HepG2 (cell line): ENCODE measurements around the gene DCDC2C. TPM values are rescaled to one million over a fixed set of nuclear protein-coding genes. Genes with fewer than 3 reads are reported as not detected.

Source experiments
- ATAC-seq: fragments of 200-7000 bp; cut with Tn5 transposase; 3 replicates; pipeline ENCODE4 v1.9.1; 2020; ENCODE audit warnings: mild to moderate bottlenecking, moderate library complexity
- BruUV-seq: library from RNA; stranded (reverse); fragments of 400-500 nt; replicated peaks from 2 replicates; lab custom pipeline; 2021; lab: Mats Ljungman, UMichigan
- CTCF ChIA-PET: fragments of 300-600 bp; formaldehyde crosslinking; extraction: SDS; loops from one replicate; lab custom pipeline; 2021; ENCODE audit warnings: low total read pairs, inconsistent platforms, low intra/inter-chr PET ratio; lab: Yijun Ruan, JAX
- POLR2A ChIA-PET: fragments of 350-600 bp; sonication (Branson Sonifier 250); formaldehyde crosslinking; loops from one replicate; lab custom pipeline; 2020; ENCODE audit warnings: antibody characterized with exemption, inconsistent platforms; lab: Yijun Ruan, JAX
- DNase-seq: peaks from one replicate; pipeline ENCODE4 v3.0.0-alpha.2; 2015; ENCODE audit warnings: low spot score
- FAIRE-seq: peaks from 3 replicates; lab custom pipeline; 2011; peaks lifted over from hg19 to GRCh38; lab: Jason Lieb, UNC
- H2AFZ ChIP-seq: one replicate; pipeline ENCODE4 v1.6.1; 2011; ENCODE audit warnings: low read length, inconsistent platforms
- H3K27ac ChIP-seq: fragments of 300-600 bp; 3 replicates; pipeline ENCODE4 v1.8.0; 2011; ENCODE audit warnings: mixed run types, mild to moderate bottlenecking, mixed read lengths, low read length, inconsistent platforms; ENCODE audit not compliant: insufficient read depth; ENCODE audit errors: extremely low read length
- H3K27me3 ChIP-seq, 2 experiments: fragments of 200-600 bp in 1 of 2; 2 replicates in 1 of 2; 3 replicates in 1 of 2; pipeline versions ENCODE4 v1.6.0 to v1.8.0; 2011; ENCODE audit warnings: low read length in 2 of 2, mild to moderate bottlenecking in 2 of 2, moderate library complexity in 2 of 2, inconsistent platforms in 1 of 2; ENCODE audit not compliant: insufficient read depth in 2 of 2, control insufficient read depth in 1 of 2
- H3K36me3 ChIP-seq, 2 experiments: fragments of 200-600 bp in 1 of 2; replicated peaks in 1 of 2; 2 replicates in 1 of 2; 3 replicates in 1 of 2; pipeline versions ENCODE4 v1.5.1 to v1.8.0; 2011; ENCODE audit warnings: low read length in 2 of 2, inconsistent platforms in 1 of 2; ENCODE audit not compliant: insufficient read depth in 2 of 2, control insufficient read depth in 1 of 2
- H3K4me1 ChIP-seq: 2 replicates; pipeline ENCODE4 v1.5.1; 2012; ENCODE audit warnings: low read length, inconsistent platforms; ENCODE audit not compliant: insufficient read depth
- H3K4me2 ChIP-seq: 2 replicates; pipeline ENCODE4 v1.6.0; 2011; ENCODE audit warnings: low read depth, low read length, inconsistent platforms
- H3K4me3 ChIP-seq, 3 experiments: fragments of 200-600 bp in 1 of 3; sonication (generic), shearing (Covaris generic) in 1 of 3; replicated peaks in 1 of 3; 2 replicates each; pipeline ENCODE4 v1.5.1; 2011 to 2016; ENCODE audit warnings: low read length in 3 of 3, inconsistent platforms in 2 of 3, low read depth in 2 of 3, mild to moderate bottlenecking in 2 of 3, control low read depth in 1 of 3, mixed read lengths in 1 of 3; ENCODE audit not compliant: insufficient read depth in 1 of 3
- H3K79me2 ChIP-seq: one replicate; pipeline ENCODE4 v1.6.1; 2011; ENCODE audit warnings: low read length, inconsistent platforms; ENCODE audit not compliant: insufficient read depth
- H3K9ac ChIP-seq: 2 replicates; pipeline ENCODE4 v1.6.0; 2011; ENCODE audit warnings: mild to moderate bottlenecking, low read depth, low read length, inconsistent platforms; ENCODE audit not compliant: insufficient read depth
- H3K9me3 ChIP-seq: 2 replicates; pipeline ENCODE4 v1.5.1; 2012; ENCODE audit warnings: mild to moderate bottlenecking, low read length
- H4K20me1 ChIP-seq: 2 replicates; pipeline ENCODE4 v1.6.0; 2011; ENCODE audit warnings: inconsistent platforms, mild to moderate bottlenecking, low read length, moderate library complexity; ENCODE audit not compliant: insufficient read depth
- FOXP1 ChIP-seq, 2 experiments: fragments of 450-650 bp in 1 of 2; IDR thresholded peaks; 2 replicates each; pipeline ENCODE4 v1.6.1; 2017 to 2018; ENCODE audit warnings: antibody characterized with exemption in 1 of 2
- GTF3A ChIP-seq: sonication (generic); formaldehyde crosslinking; conservative IDR thresholded peaks from 2 replicates; pipeline ENCODE4 v1.4.0; 2020; ENCODE audit warnings: mild to moderate bottlenecking, missing genetic modification reagents
- HIVEP1 ChIP-seq: sonication (generic); formaldehyde crosslinking; IDR thresholded peaks from 2 replicates; pipeline ENCODE4 v1.4.0; 2020; ENCODE audit warnings: mild to moderate bottlenecking, missing genetic modification reagents
- KAT2B ChIP-seq: fragments of 150-350 bp; IDR thresholded peaks from 2 replicates; pipeline ENCODE4 v1.6.1; 2014; ENCODE audit warnings: low read depth, low read length, borderline replicate concordance
- KDM4B ChIP-seq: sonication (generic); formaldehyde crosslinking; IDR thresholded peaks from 2 replicates; pipeline ENCODE4 v1.4.0; 2020; ENCODE audit warnings: missing genetic modification reagents
- NKX3-1 ChIP-seq: sonication (generic); formaldehyde crosslinking; IDR thresholded peaks from 2 replicates; pipeline ENCODE4 v1.5.0; 2020; ENCODE audit warnings: missing genetic modification reagents
- NR1H2 ChIP-seq: sonication (generic); formaldehyde crosslinking; IDR thresholded peaks from 2 replicates; pipeline ENCODE4 v1.8.1; 2022; ENCODE audit warnings: low read depth, missing genetic modification reagents, borderline replicate concordance
- NR2C2 ChIP-seq: sonication (generic); formaldehyde crosslinking; IDR thresholded peaks from 2 replicates; pipeline ENCODE4 v1.4.0; 2020; ENCODE audit warnings: missing genetic modification reagents, mild to moderate bottlenecking, moderate library complexity, borderline replicate concordance
- NR2F2 ChIP-seq: IDR thresholded peaks from 2 replicates; pipeline ENCODE4 v1.6.1; 2012; ENCODE audit warnings: low read depth, inconsistent platforms, borderline replicate concordance
- PRMT3 ChIP-seq: sonication (generic); formaldehyde crosslinking; IDR thresholded peaks from 2 replicates; pipeline ENCODE4 v1.8.1; 2022; ENCODE audit warnings: low read depth, mild to moderate bottlenecking, moderate library complexity, missing genetic modification reagents, borderline replicate concordance
- RXRB ChIP-seq: IDR thresholded peaks from 2 replicates; pipeline ENCODE4 v1.6.1; 2016; ENCODE audit warnings: borderline replicate concordance, missing genetic modification reagents, missing compliant biosample characterization
- ZNF75D ChIP-seq: sonication (generic); formaldehyde crosslinking; IDR thresholded peaks from 2 replicates; pipeline ENCODE4 v1.8.1; 2023; ENCODE audit warnings: missing genetic modification reagents, mild to moderate bottlenecking, borderline replicate concordance
- ZNF780A ChIP-seq: sonication (generic); formaldehyde crosslinking; IDR thresholded peaks from 2 replicates; pipeline ENCODE4 v1.8.0; 2022; ENCODE audit warnings: mild to moderate bottlenecking, missing genetic modification reagents, moderate library complexity
- ZNF788 ChIP-seq: sonication (generic); formaldehyde crosslinking; IDR thresholded peaks from 2 replicates; pipeline ENCODE4 v1.5.0; 2020; ENCODE audit warnings: mild to moderate bottlenecking, missing genetic modification reagents, borderline replicate concordance
- ZSCAN20 ChIP-seq: sonication (generic); formaldehyde crosslinking; IDR thresholded peaks from 2 replicates; pipeline ENCODE4 v1.4.0; 2020; ENCODE audit warnings: missing genetic modification reagents, mild to moderate bottlenecking, borderline replicate concordance
- WGBS: methylation state at CpG from one replicate; pipeline ENCODE4 v1.1.6; 2017; ENCODE audit warnings: low lambda C conversion rate; 5-methylcytosine and 5-hydroxymethylcytosine counted together
- in situ Hi-C: cut with HindIII; loops from 2 replicates; pipeline ENCODE4 v1.10.0; 2017; ENCODE audit warnings: low pct_unique_long_range_greater_than_20kb; ENCODE audit not compliant: extremely low pct_ligation_motif_present
- intact Hi-C: fragments of 100-400 bp; cut with micrococcal nuclease; formaldehyde crosslinking; loops from one replicate; pipeline ENCODE4 v1.10.0; 2022; ENCODE audit not compliant: unreplicated experiment
- polyA plus RNA-seq, 8 experiments: library from polyadenylated mRNA; depleted of rRNA in 3 of 8; stranded (reverse) in 7 of 8; unstranded in 1 of 8; fragments of >200 nt; fragmentation: Illumina TruSeq in 4 of 8; extraction: Trizol in 4 of 8; gene quantifications; 2 replicates each; pipeline versions ENCODE4 v1.2.1 to v1.2.3, GENCODE V29; 2011 to 2016; ENCODE audit warnings: low read depth in 4 of 8, missing spikeins in 1 of 8, mixed read lengths in 1 of 8; ENCODE audit not compliant: insufficient read depth in 1 of 8
- total RNA-seq, 5 experiments: library from RNA; depleted of rRNA; stranded (reverse); fragments of >200 nt; fragmentation: Illumina TruSeq; extraction: Trizol; gene quantifications; 2 replicates each; pipeline ENCODE4 v1.2.3, GENCODE V29; 2016; ENCODE audit warnings: low read depth in 1 of 5
- TF ChIP-seq, protein P1 (sequence below): IDR thresholded peaks from 2 replicates; pipeline ENCODE4 v1.6.1; 2016
- TF ChIP-seq, protein P2 (sequence below): sonication (generic); formaldehyde crosslinking; IDR thresholded peaks from 2 replicates; pipeline ENCODE4 v1.8.0; 2023; ENCODE audit warnings: mild to moderate bottlenecking, missing genetic modification reagents
- TF ChIP-seq, protein P3 (sequence below), 2 experiments: fragments of 450-650 bp in 1 of 2; sonication (generic) in 1 of 2; formaldehyde crosslinking; IDR thresholded peaks; 2 replicates each; pipeline versions ENCODE4 v1.5.0 to v1.8.0; 2020 to 2022; ENCODE audit warnings: mild to moderate bottlenecking in 1 of 2, missing genetic modification reagents in 1 of 2

DCDC2C gene
- total and polyA plus RNA-seq, 2 of the 13 experiments (the other 11 are each of a cell fraction or from before 2014, with no cell fraction given): not detected

DNA sequence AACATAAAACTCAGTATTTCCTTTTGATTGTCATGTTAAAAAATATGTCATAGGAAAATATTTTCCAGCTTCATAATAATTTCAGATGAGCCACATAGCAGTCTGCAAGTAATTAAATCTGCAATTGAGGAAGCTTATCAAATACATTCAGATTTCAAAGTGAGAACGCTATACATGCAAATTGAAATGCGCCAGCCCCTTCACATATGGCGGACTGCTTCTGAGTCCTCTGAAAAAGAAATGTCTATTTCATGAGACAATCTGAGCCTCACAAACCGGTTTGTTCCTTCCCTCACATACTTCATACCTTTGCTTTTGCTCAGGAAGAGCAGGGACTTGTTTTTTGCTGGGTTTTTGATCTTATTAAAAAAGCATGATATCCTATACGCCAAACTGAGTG lies 2.3 kb upstream of the DCDC2C start (continued):
- no peak for TF ChIP-seq ZNF788 (CRISPR knock-in tag)
- TF ChIP-seq, protein P1, sequence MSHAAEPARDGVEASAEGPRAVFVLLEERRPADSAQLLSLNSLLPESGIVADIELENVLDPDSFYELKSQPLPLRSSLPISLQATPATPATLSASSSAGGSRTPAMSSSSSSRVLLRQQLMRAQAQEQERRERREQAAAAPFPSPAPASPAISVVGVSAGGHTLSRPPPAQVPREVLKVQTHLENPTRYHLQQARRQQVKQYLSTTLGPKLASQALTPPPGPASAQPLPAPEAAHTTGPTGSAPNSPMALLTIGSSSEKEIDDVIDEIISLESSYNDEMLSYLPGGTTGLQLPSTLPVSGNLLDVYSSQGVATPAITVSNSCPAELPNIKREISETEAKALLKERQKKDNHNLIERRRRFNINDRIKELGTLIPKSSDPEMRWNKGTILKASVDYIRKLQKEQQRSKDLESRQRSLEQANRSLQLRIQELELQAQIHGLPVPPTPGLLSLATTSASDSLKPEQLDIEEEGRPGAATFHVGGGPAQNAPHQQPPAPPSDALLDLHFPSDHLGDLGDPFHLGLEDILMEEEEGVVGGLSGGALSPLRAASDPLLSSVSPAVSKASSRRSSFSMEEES (CRISPR knock-in tag): no peak
- TF ChIP-seq RXRB: no peak
- TF ChIP-seq NR2F2: no peak
- TF ChIP-seq NR2C2: no peak

DNA sequence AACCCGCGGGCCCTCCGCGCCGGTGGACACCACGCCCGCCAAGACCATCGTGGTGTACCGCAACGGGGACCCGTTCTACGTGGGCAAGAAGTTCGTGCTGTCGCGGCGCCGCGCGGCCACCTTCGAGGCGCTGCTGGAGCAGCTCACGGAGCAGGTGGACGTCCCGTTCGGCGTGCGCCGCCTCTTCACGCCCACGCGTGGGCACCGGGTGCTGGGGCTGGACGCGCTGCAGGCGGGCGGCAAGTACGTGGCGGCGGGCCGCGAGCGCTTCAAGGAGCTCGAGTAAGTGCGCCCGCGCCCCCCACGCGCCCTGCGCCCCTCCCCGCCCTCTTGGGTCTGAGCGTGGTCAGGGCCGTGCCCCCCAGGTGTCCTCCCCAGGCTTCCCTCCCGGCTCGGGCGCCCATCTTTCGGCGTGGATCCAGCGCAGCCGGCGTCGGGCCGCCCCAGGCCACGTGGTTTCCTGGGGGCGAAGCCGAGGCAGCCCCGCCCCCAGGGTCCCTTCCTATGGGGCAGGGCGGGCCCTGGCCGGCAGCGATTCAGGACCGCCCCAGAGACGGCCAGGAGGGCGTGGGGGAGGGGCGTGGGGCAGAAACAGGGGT lies 481 bp downstream of the DCDC2C start:
- no peak overlapping the region for H3K9ac ChIP-seq
- in situ Hi-C loops (no loop called here), intact Hi-C loops (no loop called here)
- peaks cover 0 to 20% of the 10 kb centered on the region in 2 experiments; a peak in 2 of 5 replicates for H3K27me3 ChIP-seq
- 91% methylated on average over 73 of the region's 73 CpGs for WGBS
- FAIRE-seq: no peak
- H3K9me3 ChIP-seq: no peaks in the 10 kb centered on the region
- H3K4me2 ChIP-seq: no peak overlapping the region
- no peaks in the 10 kb centered on the region for H3K36me3 ChIP-seq
- ChIA-PET POLR2A (no interaction called here), CTCF (no interaction called here)
- no TSS peak for BruUV-seq
- H2AFZ ChIP-seq: no peak overlapping the region
- no peaks in the 10 kb centered on the region for H4K20me1 ChIP-seq
- DNase-seq: no peak
- TF ChIP-seq, protein P2, sequence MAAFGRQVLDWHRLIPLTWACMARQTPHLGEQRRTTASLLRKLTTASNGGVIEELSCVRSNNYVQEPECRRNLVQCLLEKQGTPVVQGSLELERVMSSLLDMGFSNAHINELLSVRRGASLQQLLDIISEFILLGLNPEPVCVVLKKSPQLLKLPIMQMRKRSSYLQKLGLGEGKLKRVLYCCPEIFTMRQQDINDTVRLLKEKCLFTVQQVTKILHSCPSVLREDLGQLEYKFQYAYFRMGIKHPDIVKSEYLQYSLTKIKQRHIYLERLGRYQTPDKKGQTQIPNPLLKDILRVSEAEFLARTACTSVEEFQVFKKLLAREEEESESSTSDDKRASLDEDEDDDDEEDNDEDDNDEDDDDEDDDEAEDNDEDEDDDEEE (CRISPR knock-in tag): no peak
- no peak for TF ChIP-seq ZNF75D (CRISPR knock-in tag)
- no peak for TF ChIP-seq NKX3-1
- TF ChIP-seq PRMT3 (CRISPR knock-in tag): no peak
- TF ChIP-seq, protein P3, sequence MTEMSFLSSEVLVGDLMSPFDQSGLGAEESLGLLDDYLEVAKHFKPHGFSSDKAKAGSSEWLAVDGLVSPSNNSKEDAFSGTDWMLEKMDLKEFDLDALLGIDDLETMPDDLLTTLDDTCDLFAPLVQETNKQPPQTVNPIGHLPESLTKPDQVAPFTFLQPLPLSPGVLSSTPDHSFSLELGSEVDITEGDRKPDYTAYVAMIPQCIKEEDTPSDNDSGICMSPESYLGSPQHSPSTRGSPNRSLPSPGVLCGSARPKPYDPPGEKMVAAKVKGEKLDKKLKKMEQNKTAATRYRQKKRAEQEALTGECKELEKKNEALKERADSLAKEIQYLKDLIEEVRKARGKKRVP (CRISPR knock-in tag; IDR thresholded peaks at IDR 0.05): no peak
- no peak for TF ChIP-seq KDM4B
- TF ChIP-seq FOXP1 (IDR thresholded peaks at IDR 0.05): no peak
- no peak for TF ChIP-seq FOXP1 (CRISPR knock-in tag; IDR thresholded peaks at IDR 0.05)
- no peak for TF ChIP-seq NR1H2
- no peak for TF ChIP-seq ZNF780A (CRISPR knock-in tag)
- no peak for TF ChIP-seq GTF3A (CRISPR knock-in tag)
- no peak for TF ChIP-seq ZSCAN20 (CRISPR knock-in tag)
- no peak for TF ChIP-seq KAT2B
- TF ChIP-seq HIVEP1 (CRISPR knock-in tag): no peak
- H3K79me2 ChIP-seq: no peaks in the 10 kb centered on the region
- ATAC-seq: no peak; the same call in 2 of the 3 replicates
- no peak overlapping the region for H3K4me3 ChIP-seq
- no peaks in the 10 kb centered on the region for H3K4me1 ChIP-seq
- H3K27ac ChIP-seq: no peak overlapping the region
